HepG2 (cell line): ENCODE results near the gene MUTYH.

ENCODE experiments used
- CEBPB ChIP-seq: IDR thresholded peaks from 2 replicates; pipeline ENCODE4 v1.6.1; 2011; ENCODE audit warnings: low read depth, low read length, improper control_type of control experiment, borderline replicate concordance
- ELF4 ChIP-seq: sonication (generic); formaldehyde crosslinking; IDR thresholded peaks from 2 replicates; pipeline ENCODE4 v1.5.0; 2020; ENCODE audit warnings: missing genetic modification reagents, mild to moderate bottlenecking, moderate library complexity, borderline replicate concordance
- GABPA ChIP-seq, 2 experiments: IDR thresholded peaks; 2 replicates each; pipeline ENCODE4 v1.6.1; 2011 to 2016; ENCODE audit warnings: low read depth in 2 of 2, low read length in 1 of 2, missing biosample characterization in 1 of 2, missing genetic modification characterization in 1 of 2
- HMG20B ChIP-seq: conservative IDR thresholded peaks from 2 replicates; pipeline ENCODE4 v1.6.1; 2016; ENCODE audit warnings: missing genetic modification reagents, missing compliant biosample characterization
- KAT8 ChIP-seq: IDR thresholded peaks from 2 replicates; pipeline ENCODE4 v1.6.1; 2016; ENCODE audit warnings: missing genetic modification reagents, missing compliant biosample characterization
- MTA3 ChIP-seq: sonication (generic); formaldehyde crosslinking; IDR thresholded peaks from 2 replicates; pipeline ENCODE4 v1.4.0; 2020; ENCODE audit warnings: missing genetic modification reagents
- POLR2AphosphoS5 ChIP-seq: IDR thresholded peaks from 2 replicates; pipeline ENCODE4 v1.6.1; 2012; ENCODE audit warnings: low read depth, low read length
- PREB ChIP-seq: sonication (generic); formaldehyde crosslinking; IDR thresholded peaks from 2 replicates; pipeline ENCODE4 v1.4.0; 2020; ENCODE audit warnings: missing genetic modification reagents
- RAD51 ChIP-seq: fragments of 450-650 bp; IDR thresholded peaks from 2 replicates; pipeline ENCODE4 v1.6.1; 2016; ENCODE audit warnings: borderline replicate concordance
- ZNF232 ChIP-seq: sonication (generic); formaldehyde crosslinking; IDR thresholded peaks from 2 replicates; pipeline ENCODE4 v1.4.0; 2020; ENCODE audit warnings: missing genetic modification reagents, borderline replicate concordance
- ZNF326 ChIP-seq: sonication (generic); formaldehyde crosslinking; IDR thresholded peaks from 2 replicates; pipeline ENCODE4 v1.4.0; 2020; ENCODE audit warnings: missing genetic modification reagents, borderline replicate concordance
- TF ChIP-seq, protein P1 (sequence below): sonication (generic); formaldehyde crosslinking; IDR thresholded peaks from 2 replicates; pipeline ENCODE4 v1.5.0; 2020; ENCODE audit warnings: mild to moderate bottlenecking, missing genetic modification reagents, moderate library complexity

DNA sequence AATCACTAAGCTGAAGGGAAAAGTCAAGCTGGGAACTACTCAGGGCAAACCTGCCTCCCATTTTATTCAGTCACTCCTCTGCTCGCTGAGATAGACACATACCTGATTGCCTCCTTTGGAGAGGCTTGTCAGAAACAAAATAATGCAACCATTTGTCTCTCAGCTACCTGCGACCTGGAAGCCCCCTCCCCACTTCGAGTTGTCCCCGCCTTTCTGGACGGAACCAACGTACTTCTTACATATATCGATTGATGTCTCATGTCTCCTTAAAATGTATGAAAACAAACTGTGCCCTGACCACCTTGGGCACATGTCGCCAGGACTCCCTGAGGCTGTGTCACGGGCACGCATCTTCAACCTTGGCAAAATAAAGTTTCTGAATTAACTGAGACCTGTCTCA lies 35.0 kb downstream of the MUTYH start:
- no peak for TF ChIP-seq POLR2AphosphoS5
- no peak for TF ChIP-seq ZNF326
- TF ChIP-seq PREB (CRISPR knock-in tag) = no peak
- TF ChIP-seq MTA3 = no peak
- no peak for TF ChIP-seq HMG20B (CRISPR knock-in tag)
- no peak for TF ChIP-seq KAT8 (CRISPR knock-in tag)
- TF ChIP-seq ELF4 (CRISPR knock-in tag) = no peak
- no peak for TF ChIP-seq CEBPB
- no peak for TF ChIP-seq RAD51
- TF ChIP-seq, protein P1, sequence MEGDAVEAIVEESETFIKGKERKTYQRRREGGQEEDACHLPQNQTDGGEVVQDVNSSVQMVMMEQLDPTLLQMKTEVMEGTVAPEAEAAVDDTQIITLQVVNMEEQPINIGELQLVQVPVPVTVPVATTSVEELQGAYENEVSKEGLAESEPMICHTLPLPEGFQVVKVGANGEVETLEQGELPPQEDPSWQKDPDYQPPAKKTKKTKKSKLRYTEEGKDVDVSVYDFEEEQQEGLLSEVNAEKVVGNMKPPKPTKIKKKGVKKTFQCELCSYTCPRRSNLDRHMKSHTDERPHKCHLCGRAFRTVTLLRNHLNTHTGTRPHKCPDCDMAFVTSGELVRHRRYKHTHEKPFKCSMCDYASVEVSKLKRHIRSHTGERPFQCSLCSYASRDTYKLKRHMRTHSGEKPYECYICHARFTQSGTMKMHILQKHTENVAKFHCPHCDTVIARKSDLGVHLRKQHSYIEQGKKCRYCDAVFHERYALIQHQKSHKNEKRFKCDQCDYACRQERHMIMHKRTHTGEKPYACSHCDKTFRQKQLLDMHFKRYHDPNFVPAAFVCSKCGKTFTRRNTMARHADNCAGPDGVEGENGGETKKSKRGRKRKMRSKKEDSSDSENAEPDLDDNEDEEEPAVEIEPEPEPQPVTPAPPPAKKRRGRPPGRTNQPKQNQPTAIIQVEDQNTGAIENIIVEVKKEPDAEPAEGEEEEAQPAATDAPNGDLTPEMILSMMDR = no peak
- no peak for TF ChIP-seq ZNF232 (CRISPR knock-in tag)
- TF ChIP-seq GABPA (IDR thresholded peaks at IDR 0.05; ENCODE audit: low read depth, low read length) = no peak
- TF ChIP-seq GABPA (CRISPR knock-in tag; IDR thresholded peaks at IDR 0.05; ENCODE audit: low read depth) = no peak
